Activated CD4-positive, alpha-beta memory T cell treated with anti-CD3 and anti-CD28 coated beads, Interleukin-2, amount 10 ng/mL, durations not matched to agents 7 days and 5 days (primary cell): Measurements from ENCODE around the gene TMEM38A. TPM values are rescaled to one million over a fixed set of nuclear protein-coding genes. Genes with fewer than 3 reads are reported as not detected.
"Not testable (repeated sequence)": the region's sequence is repeated elsewhere in the genome, so short reads cannot be mapped to it uniquely, and the experiment has no call there.

Experiments used
- CTCF ChIA-PET: fragments of 350-600 bp; sonication (Branson Sonifier 250); formaldehyde crosslinking; loops from one replicate; lab custom pipeline; 2021; ENCODE audit warnings: antibody characterized with exemption, inconsistent platforms; lab: Charles Lee
- POLR2A ChIA-PET: fragments of 350-600 bp; sonication (Branson Sonifier 250); formaldehyde crosslinking; loops from one replicate; lab custom pipeline; 2021; ENCODE audit warnings: antibody characterized with exemption; lab: Charles Lee
- DNase-seq: peaks from one replicate; pipeline ENCODE4 v3.0.0-alpha.2; 2020
- H3K27ac Mint-ChIP-seq: one replicate; pipeline ENCODE4 v1.8.0; 2021; ENCODE audit warnings: mild to moderate bottlenecking, mixed read lengths
- H3K27me3 Mint-ChIP-seq: one replicate; pipeline ENCODE4 v1.8.0; 2021; ENCODE audit warnings: mixed read lengths
- H3K36me3 Mint-ChIP-seq: one replicate; pipeline ENCODE4 v1.8.0; 2021; ENCODE audit warnings: low read depth, mixed read lengths
- H3K4me1 Mint-ChIP-seq: one replicate; pipeline ENCODE4 v1.8.0; 2021; ENCODE audit warnings: mixed read lengths
- H3K4me3 Mint-ChIP-seq: one replicate; pipeline ENCODE4 v1.8.0; 2021; ENCODE audit warnings: mild to moderate bottlenecking, mixed read lengths
- H3K9me3 Mint-ChIP-seq: one replicate; pipeline ENCODE4 v1.8.0; 2021; ENCODE audit warnings: mixed read lengths
- total RNA-seq, 2 experiments: library from RNA; stranded (reverse); gene quantifications; one replicate each; pipeline ENCODE4 v1.2.3, GENCODE V29; 2021

Gene TMEM38A
- total RNA-seq, 2 experiments from 2014 or later: 1.4 TPM

DNA sequence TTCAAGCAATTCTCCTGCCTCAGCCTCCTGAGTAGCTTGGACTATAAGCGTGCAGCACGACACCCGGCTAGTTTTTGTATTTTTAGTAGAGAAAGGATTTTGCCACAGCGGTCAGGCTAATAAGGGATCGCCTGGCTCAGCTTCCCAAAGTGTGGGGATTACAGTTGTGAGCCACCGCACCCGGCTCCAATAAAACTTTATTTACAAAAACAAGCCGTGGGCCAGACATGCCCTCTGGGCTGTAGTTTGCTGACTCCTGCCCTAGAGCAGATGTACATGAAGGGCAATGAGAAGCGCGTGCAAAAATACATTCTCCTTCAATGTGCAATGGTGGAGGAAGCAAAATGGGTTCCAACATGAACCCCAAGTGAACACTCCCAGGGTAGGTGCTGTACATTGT lies 19.2 kb upstream of the TMEM38A start:
- Mint-ChIP-seq H3K36me3 (peaks cover 73% of the 10 kb centered on the region), H3K4me3 (no peak overlapping the region), H3K9me3 (no peaks in the 10 kb centered on the region), H3K27ac (no peak overlapping the region), H3K27me3 (no peaks in the 10 kb centered on the region), H3K4me1 (peaks cover 17% of the 10 kb centered on the region)
- DNase-seq: no peak
- ChIA-PET CTCF (no interaction called here), POLR2A (interaction anchor here (0.9 kb wide), 1 partner anchor 9 kb away, joined by 3 read pairs; no protein-coding TSS in a partner anchor)

DNA sequence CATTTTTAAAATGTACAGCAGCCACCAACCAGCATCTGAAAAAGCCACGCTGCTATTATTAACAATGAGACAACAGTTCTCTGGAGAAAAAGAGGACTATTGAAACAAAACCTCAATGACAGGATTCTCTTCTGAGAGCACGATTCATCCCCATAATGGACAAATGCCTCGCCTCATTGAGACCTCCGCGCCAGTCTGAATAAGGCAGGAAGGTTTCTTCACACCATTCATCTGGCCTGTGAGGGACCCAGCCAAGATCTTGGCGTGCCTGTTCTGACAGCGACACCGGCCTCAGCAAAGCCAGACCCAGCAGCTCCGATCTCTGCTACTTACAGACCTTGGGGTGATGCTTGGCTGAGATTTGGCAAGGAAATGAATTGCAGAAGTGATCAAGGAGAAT lies 15.8 kb upstream of the TMEM38A start:
- Mint-ChIP-seq H3K36me3 (peaks cover 73% of the 10 kb centered on the region), H3K4me1 (peaks cover 11% of the 10 kb centered on the region), H3K27ac (no peak overlapping the region), H3K4me3 (no peak overlapping the region), H3K9me3 (no peaks in the 10 kb centered on the region), H3K27me3 (no peaks in the 10 kb centered on the region)
- ChIA-PET CTCF (no interaction called here), POLR2A (interaction anchor here (3.4 kb wide), 1 partner anchor 14 kb away, joined by 22 read pairs; the partner anchor contains the start of genes SMIM7 and TMEM38A)
- no peak for DNase-seq

DNA sequence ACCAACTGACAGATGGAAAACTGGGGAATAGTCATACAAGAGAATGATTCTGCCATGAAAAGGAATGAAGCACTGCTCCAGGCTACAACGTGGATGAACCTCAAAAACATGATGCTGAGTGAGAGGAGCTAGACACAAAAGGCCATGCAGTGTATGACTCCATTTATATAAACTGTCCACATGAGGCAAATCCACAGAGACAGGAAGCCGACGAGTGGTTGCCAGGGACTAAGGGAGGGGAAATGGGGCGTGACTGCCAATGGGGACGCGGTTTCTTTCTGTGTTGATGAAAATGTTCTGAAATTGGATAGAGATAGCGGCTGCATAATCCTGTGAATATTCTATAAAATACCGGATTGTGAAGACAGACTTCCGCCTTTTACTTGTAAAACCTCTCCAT lies 11.2 kb upstream of the TMEM38A start:
- H3K4me3 Mint-ChIP-seq: no peak overlapping the region
- H3K27me3 Mint-ChIP-seq: no peaks in the 10 kb centered on the region
- ChIA-PET CTCF (interaction anchor here (0.6 kb wide), 1 partner anchor 1805 kb away, joined by 4 read pairs; no protein-coding TSS in a partner anchor), POLR2A (interaction anchor here (2.3 kb wide), 1 partner anchor 11 kb away, joined by 11 read pairs; no protein-coding TSS in a partner anchor)
- peaks cover 11% of the 10 kb centered on the region for H3K4me1 Mint-ChIP-seq
- H3K27ac Mint-ChIP-seq: no peak overlapping the region
- no peaks in the 10 kb centered on the region for H3K9me3 Mint-ChIP-seq
- DNase-seq: no peak
- peaks cover 79% of the 10 kb centered on the region for H3K36me3 Mint-ChIP-seq

DNA sequence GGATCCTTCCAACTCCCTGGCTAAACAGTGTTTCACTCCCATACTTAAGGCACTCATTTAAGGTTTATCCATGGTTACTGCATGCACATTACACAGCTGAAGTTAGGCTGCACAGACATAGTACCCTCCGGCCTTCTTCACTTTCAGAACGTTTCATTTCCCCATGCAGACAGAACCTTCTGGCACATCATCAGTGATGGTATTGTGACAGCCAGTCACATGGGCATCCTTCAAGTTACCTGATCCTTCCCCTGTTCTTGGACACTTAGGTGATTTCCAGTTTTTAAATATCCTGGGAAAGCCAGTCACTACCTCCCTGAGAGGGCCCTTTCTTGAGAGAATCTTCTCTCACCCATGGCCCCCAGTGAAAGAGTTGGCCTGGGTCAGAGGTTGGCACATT lies 10.1 kb upstream of the TMEM38A start:
- Mint-ChIP-seq H3K9me3 (no peaks in the 10 kb centered on the region), H3K27ac (no peak overlapping the region), H3K4me1 (peaks cover 14% of the 10 kb centered on the region), H3K27me3 (no peaks in the 10 kb centered on the region), H3K4me3 (no peak overlapping the region), H3K36me3 (peaks cover 79% of the 10 kb centered on the region)
- ChIA-PET CTCF (no interaction called here), POLR2A (no interaction called here)
- DNase-seq: no peak

DNA sequence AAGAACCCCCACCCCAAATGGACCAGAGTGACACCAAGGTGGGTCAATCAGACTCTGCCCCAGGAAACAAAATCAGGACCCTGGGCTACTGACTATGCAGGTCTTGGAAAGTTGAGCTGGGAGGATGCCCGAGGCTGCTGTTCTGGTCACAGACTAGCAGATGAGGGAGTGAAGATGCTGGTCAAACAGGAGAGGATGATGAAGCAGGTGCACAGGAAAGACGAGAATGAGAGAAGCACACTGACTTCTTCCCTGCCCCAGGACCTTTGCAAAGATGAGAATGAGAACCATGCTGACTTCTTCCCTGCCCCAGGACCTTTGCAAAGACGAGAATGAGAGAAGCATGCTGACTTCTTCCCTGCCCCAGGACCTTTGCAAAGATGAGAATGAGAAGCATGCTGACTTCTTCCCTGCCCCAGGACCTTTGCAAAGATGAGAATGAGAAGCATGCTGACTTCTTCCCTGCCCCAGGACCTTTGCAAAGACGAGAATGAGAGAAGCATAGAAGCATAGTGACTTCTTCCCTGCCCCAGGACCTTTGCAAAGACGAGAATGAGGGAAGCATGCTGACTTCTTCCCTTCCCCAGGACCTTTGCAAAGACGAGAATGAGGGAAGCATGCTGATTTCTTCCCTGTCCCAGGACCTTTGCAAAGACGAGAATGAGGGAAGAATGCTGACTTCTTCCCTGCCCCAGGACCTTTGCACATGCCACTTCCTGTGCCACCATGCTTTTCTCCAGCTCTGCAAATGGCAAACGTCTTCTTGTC lies 9.3 kb upstream of the TMEM38A start:
- peaks cover 78% of the 10 kb centered on the region for H3K36me3 Mint-ChIP-seq
- POLR2A ChIA-PET, H3K4me3 Mint-ChIP-seq, CTCF ChIA-PET, H3K27ac Mint-ChIP-seq, DNase-seq, H3K9me3 Mint-ChIP-seq, H3K27me3 Mint-ChIP-seq: not testable (repeated sequence)
- peaks cover 19% of the 10 kb centered on the region for H3K4me1 Mint-ChIP-seq

DNA sequence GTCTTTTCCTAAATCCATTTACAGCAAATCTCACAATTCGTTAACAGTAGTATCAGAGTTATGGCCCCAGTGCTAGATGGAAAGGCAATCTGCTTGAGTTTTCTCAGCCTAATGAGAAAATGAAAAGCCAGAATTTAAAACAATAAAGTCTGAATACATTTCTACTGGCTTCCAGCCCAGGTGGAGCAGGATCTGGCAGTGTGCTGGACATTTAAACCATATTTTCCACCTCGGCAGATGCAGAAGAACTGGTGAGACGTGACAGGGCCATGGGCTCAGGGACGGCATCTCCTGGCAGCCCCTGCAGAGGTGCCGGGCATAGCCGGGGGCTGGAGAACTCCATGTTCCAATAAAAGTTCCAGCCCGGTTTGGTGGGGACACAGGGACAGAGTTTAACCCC lies 8.1 kb upstream of the TMEM38A start:
- Mint-ChIP-seq H3K4me3 (no peak overlapping the region), H3K36me3 (peaks cover 77% of the 10 kb centered on the region), H3K27ac (no peak overlapping the region), H3K4me1 (peaks cover 26% of the 10 kb centered on the region), H3K9me3 (no peaks in the 10 kb centered on the region), H3K27me3 (no peaks in the 10 kb centered on the region)
- POLR2A ChIA-PET: no interaction called here
- CTCF ChIA-PET: no interaction called here
- no peak for DNase-seq

DNA sequence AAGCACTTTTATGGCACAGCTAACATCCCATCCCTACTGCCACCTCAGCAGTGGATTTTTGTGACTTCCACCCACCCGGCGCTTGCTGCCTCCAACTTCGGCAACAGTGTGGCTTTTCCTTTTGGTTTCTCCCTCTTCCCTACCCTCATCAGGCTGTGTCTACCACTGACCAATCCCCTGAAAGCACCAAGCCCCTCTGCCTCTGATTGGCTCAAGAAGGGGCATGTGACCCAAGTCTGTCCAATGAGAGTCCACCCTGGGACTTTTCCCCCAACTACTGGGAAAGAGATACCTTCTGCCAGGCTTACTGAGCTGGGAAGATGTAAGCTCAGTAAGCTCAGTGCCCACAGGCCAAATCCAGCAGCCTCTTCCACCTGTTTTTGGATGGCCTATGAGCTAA lies 6.8 kb upstream of the TMEM38A start:
- POLR2A ChIA-PET: interaction anchor here (1.2 kb wide), 1 partner anchor 26 kb away, joined by 3 read pairs; no protein-coding TSS in a partner anchor
- Mint-ChIP-seq H3K4me3 (no peak overlapping the region), H3K9me3 (no peaks in the 10 kb centered on the region), H3K27ac (no peak overlapping the region), H3K27me3 (no peaks in the 10 kb centered on the region), H3K36me3 (peaks cover 82% of the 10 kb centered on the region), H3K4me1 (peaks cover 35% of the 10 kb centered on the region)
- CTCF ChIA-PET: no interaction called here
- no peak for DNase-seq

DNA sequence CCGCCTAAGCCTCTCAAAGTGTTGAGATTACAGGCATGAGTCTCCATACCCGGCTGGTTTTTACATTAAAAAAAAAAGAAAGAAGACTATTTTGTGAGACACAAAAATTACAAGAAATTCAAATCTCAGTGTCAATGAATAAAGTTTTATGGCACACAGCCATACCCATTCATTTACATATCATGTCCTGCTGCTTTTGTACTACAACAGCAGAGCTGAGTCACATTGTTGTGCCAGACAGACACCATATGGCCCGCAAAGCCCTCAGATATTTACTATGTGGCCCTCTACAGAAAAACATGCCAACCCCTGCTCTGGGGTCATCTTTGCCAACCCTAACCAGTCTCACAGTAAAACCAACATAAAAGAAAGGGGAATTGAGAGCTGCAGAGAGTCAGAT lies 6.3 kb upstream of the TMEM38A start:
- ChIA-PET CTCF (no interaction called here), POLR2A (interaction anchor here (1.2 kb wide), 1 partner anchor 26 kb away, joined by 3 read pairs; no protein-coding TSS in a partner anchor)

DNA sequence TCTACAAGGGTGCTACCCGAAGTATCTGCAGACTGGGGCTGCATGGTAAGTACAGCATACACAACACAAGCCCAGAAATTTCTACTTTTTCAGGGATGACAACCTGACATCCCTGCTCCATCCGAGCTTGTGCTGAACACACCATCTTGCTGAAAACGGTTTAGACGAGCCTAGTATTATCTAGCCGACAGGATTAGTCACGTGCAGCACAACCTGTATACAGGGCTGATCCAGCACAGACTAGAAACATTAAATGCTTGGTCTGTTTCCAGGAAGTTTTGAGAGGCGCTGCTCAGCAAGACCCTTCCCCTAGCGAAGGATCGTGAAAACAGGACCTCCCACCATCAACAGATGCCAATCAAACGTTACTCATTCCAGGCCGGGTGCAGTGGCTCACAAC lies 5.2 kb upstream of the TMEM38A start:
- ChIA-PET POLR2A (no interaction called here), CTCF (interaction anchor here (0.7 kb wide), 1 partner anchor 73 kb away, joined by 4 read pairs; no protein-coding TSS in a partner anchor)
- Mint-ChIP-seq H3K9me3 (no peaks in the 10 kb centered on the region), H3K36me3 (peaks cover 73% of the 10 kb centered on the region), H3K27me3 (no peaks in the 10 kb centered on the region), H3K4me1 (peaks cover 29% of the 10 kb centered on the region), H3K4me3 (no peak overlapping the region), H3K27ac (no peak overlapping the region)
- no peak for DNase-seq

More for the DNA sequence above, 6.3 kb upstream of the TMEM38A start:
- Mint-ChIP-seq H3K4me3 (no peak overlapping the region), H3K27ac (no peak overlapping the region), H3K36me3 (peaks cover 79% of the 10 kb centered on the region), H3K4me1 (peaks cover 34% of the 10 kb centered on the region), H3K27me3 (no peaks in the 10 kb centered on the region), H3K9me3 (no peaks in the 10 kb centered on the region)
- no peak for DNase-seq

DNA sequence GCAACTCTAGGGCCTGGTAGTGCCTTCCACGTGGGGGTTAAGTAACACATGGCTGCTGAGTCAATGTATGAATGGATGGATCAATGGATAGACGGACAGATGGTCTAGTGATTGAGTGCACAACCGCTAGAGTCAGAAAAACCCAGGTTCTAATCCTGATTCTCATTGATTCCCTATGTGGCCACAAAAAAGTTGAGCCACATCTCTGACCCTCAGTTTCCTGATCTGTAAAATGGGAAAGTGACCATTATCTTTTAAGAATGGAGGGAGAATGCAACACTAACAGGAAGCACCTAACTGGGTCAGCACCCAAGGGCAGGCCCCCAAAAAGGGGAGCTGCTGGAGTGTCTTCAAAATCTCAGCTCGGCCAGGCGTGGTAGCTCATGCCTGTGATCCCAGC lies 3.6 kb upstream of the TMEM38A start:
- Mint-ChIP-seq H3K9me3 (no peaks in the 10 kb centered on the region), H3K36me3 (peaks cover 58% of the 10 kb centered on the region), H3K4me1 (peaks cover 40% of the 10 kb centered on the region), H3K4me3 (no peak overlapping the region), H3K27ac (no peak overlapping the region), H3K27me3 (peaks cover 8% of the 10 kb centered on the region)
- CTCF ChIA-PET: no interaction called here
- POLR2A ChIA-PET: interaction anchor here (0.9 to 6.6 kb wide), 3 partner anchors 11 to 91 kb away, joined by 3 to 73 read pairs (median 22); partner anchors contain the start of gene MED26
- DNase-seq: no peak

DNA sequence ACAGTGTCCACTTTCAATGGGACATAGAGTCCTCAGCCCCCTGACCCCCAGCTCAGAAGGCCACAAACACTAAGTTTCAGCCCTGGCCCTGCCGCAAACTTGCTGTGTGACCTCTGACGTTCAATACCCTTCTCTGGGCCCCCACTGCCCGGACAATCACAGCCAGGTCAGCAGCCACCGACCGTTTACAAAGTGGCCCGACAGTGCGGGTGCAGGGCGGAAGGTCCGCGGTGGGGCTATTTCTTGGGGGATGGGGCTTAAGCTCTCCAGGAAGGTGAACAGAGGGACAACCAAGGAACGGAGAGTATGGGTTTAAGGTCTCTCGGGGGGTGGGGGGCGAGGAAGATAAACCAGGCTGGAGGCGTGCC lies 1.5 kb upstream of the TMEM38A start:
- Mint-ChIP-seq H3K27ac (peak overlapping the region; percentile 97), H3K27me3 (peaks cover 13% of the 10 kb centered on the region), H3K9me3 (no peaks in the 10 kb centered on the region), H3K36me3 (peaks cover 42% of the 10 kb centered on the region), H3K4me3 (peak overlapping the region; percentile 98), H3K4me1 (peaks cover 51% of the 10 kb centered on the region)
- POLR2A ChIA-PET: interaction anchor here (0.6 to 6.6 kb wide), 14 partner anchors 13 to 329 kb away, joined by 3 to 73 read pairs (median 8); partner anchors contain the start of genes MED26, SIN3B and SLC35E1
- CTCF ChIA-PET: interaction anchor here (1.0 to 1.5 kb wide), 2 partner anchors 56 to 72 kb away, joined by 3 read pairs; no protein-coding TSS in a partner anchor
- DNase-seq: no peak

DNA sequence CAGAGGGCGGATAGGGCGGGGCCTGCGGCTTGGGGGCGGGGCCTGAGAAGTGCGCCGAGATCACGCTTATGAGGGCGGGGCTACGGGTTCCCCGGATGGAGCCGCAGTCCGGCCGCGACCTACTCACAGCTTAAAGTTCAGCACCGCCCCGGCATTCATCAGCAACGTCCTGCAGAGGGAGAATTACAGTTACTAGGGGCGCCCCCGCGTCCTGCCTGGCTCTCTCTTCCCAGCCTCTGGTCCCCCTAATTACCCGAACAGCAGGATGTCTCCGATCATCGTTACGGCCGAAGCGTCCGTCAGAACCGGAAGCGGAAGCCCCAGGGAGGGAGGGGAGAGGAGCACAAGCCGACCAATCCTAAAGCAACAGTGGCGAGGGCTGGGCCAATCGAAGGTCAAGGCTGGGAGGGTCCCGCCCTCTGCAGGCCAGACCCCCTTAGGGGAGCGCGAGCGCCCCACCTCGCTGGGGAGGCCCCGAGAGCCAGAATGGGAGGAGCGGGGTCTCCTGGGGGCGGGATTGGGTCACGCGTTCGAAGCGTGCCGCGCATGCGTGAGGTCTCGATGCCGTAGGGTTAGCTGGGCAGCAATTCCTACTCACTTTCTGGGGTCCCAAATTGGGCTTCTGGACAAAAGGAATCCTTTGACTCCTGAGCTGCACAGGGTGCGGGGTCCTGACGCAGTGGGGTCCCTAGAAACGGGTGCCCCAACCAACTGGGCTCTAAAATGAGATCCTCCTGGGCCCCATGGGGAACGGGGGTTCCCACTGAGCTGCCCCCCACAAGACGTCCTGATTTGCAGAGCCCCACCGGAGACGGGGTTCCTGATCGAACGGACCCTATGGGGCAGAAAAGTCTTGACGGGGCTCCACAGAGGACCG lies 869 bp upstream of the TMEM38A start, which contains the start of gene SMIM7:
SMIM7 (minus strand) TSS at position 313 of the 877 bp plus-strand sequence; CDS start at position 279, 34 bp downstream.
- Mint-ChIP-seq H3K27me3 (peaks cover 13% of the 10 kb centered on the region), H3K9me3 (no peaks in the 10 kb centered on the region), H3K36me3 (peaks cover 35% of the 10 kb centered on the region), H3K4me3 (peak within 1 kb of the TSS; percentile 98), H3K4me1 (peaks cover 52% of the 10 kb centered on the region), H3K27ac (peak within 1 kb of the TSS; percentile 97)
- ChIA-PET POLR2A (interaction anchor here (0.6 to 6.6 kb wide), 20 partner anchors 13 to 330 kb away, joined by 3 to 73 read pairs (median 6); partner anchors contain the start of genes C19orf44, CALR3, MED26 and SIN3B), CTCF (interaction anchor here (0.6 to 1.8 kb wide), 4 partner anchors 13 to 72 kb away, joined by 3 to 7 read pairs (median 3); no protein-coding TSS in a partner anchor)
- peak; percentile 99 for DNase-seq
